HG02642 (cell line): Measurements from ENCODE around the gene PRPS1.

Experiments used
- ATAC-seq: cut with Tn5 transposase; IDR thresholded peaks from one replicate; pipeline ENCODE4 v1.9.1; 2021; ENCODE audit warnings: mild to moderate bottlenecking; ENCODE audit not compliant: unreplicated experiment, poor library complexity

PRPS1 gene

GRCh38 chrX:107699616-107700015, 71.3 kb downstream of the PRPS1 start:
- no peak for ATAC-seq

DNA sequence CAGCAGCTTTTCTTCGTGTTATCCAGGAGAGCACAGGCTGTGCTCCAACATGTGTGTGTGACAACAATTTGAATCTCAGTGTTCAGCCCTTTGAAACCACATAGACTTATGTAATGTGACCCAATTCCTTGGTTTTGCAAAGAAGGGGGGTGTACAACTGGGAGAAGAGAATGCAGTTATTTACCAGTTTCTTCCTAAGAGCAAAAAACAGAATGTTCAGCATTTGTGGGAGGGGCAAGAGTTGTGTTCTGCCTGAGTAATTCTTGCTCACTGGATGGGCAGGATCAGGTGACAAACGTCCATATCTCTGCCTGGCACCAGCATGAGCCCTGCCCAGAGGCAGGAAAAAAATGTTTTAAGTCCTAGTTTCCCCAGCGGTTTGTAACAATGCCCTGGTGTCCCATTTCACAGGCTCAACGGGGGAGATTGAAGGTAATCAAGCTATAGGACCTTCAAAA, 72.0 kb downstream of the PRPS1 start:
- ATAC-seq, result no peak
